Common myeloid progenitor, CD34-positive (primary cell): ENCODE results near the gene TNC.

ENCODE experiments used
- CTCF ChIA-PET: fragments of 350-600 bp; sonication (Branson Sonifier 250); formaldehyde crosslinking; loops from one replicate; lab custom pipeline; 2021; ENCODE audit warnings: antibody characterized with exemption; lab: Charles Lee
- POLR2A ChIA-PET: fragments of 350-600 bp; sonication (Branson Sonifier 250); formaldehyde crosslinking; loops from one replicate; lab custom pipeline; 2021; ENCODE audit warnings: antibody characterized with exemption; lab: Charles Lee
- DNase-seq, 3 donors: peaks; one replicate each; pipeline versions ENCODE4 v3.0.0 to v3.0.0-alpha.2; 2013
- H3K27ac ChIP-seq, 2 experiments: 1 replicate in 1 of 2; 2 replicates in 1 of 2; pipeline ENCODE4 v1.7.0; 2013; ENCODE audit warnings: inconsistent platforms in 2 of 2, low read length in 2 of 2, mild to moderate bottlenecking in 2 of 2, low read depth in 1 of 2, moderate library complexity in 1 of 2; ENCODE audit not compliant: severe bottlenecking in 2 of 2, insufficient read depth in 1 of 2, poor library complexity in 1 of 2
- H3K27me3 ChIP-seq, 5 experiments: replicated peaks in 2 of 5; 1 replicate in 3 of 5; 2 replicates in 2 of 5; pipeline versions ENCODE4 v1.6.1 to v1.7.0; 2013; ENCODE audit warnings: low read length in 4 of 5, mild to moderate bottlenecking in 2 of 5, moderate library complexity in 2 of 5, inconsistent platforms in 1 of 5; ENCODE audit not compliant: insufficient read depth in 5 of 5, control insufficient read depth in 4 of 5
- H3K36me3 ChIP-seq, 4 experiments: 1 replicate in 2 of 4; 2 replicates in 2 of 4; pipeline versions ENCODE4 v1.6.1 to v1.7.0; 2013; ENCODE audit warnings: low read length in 3 of 4, control low read depth in 1 of 4, mild to moderate bottlenecking in 1 of 4; ENCODE audit not compliant: control insufficient read depth in 4 of 4, insufficient read depth in 4 of 4
- H3K4me1 ChIP-seq, 4 experiments: 1 replicate in 3 of 4; 2 replicates in 1 of 4; pipeline versions ENCODE4 v1.6.1 to v1.7.1; 2013; ENCODE audit warnings: low read length in 3 of 4, mild to moderate bottlenecking in 3 of 4, control low read depth in 1 of 4, inconsistent platforms in 1 of 4, moderate library complexity in 1 of 4; ENCODE audit not compliant: control insufficient read depth in 4 of 4, insufficient read depth in 4 of 4; ENCODE audit errors: control extremely low read depth in 1 of 4
- H3K4me3 ChIP-seq, 7 experiments: 1 replicate in 4 of 7; 2 replicates in 3 of 7; pipeline versions ENCODE4 v1.5.1 to v1.7.0; 2013; ENCODE audit warnings: mild to moderate bottlenecking in 7 of 7, low read length in 6 of 7, moderate library complexity in 6 of 7, inconsistent platforms in 2 of 7, low read depth in 2 of 7, control low read depth in 1 of 7; ENCODE audit not compliant: insufficient read depth in 4 of 7, control insufficient read depth in 1 of 7; ENCODE audit errors: extremely low read depth in 1 of 7
- H3K9me3 ChIP-seq, 5 experiments: 1 replicate in 4 of 5; 2 replicates in 1 of 5; pipeline versions ENCODE4 v1.6.1 to v1.7.1; 2013; ENCODE audit warnings: low read length in 4 of 5, mild to moderate bottlenecking in 2 of 5, inconsistent platforms in 1 of 5, low read depth in 1 of 5, moderate library complexity in 1 of 5; ENCODE audit not compliant: control insufficient read depth in 4 of 5, insufficient read depth in 2 of 5; ENCODE audit errors: control extremely low read depth in 1 of 5
- WGBS: methylation state at CpG from one replicate; pipeline ENCODE4 v1.1.5; 2013; ENCODE audit not compliant: insufficient coverage; 5-methylcytosine and 5-hydroxymethylcytosine counted together

Gene TNC

GRCh38 chr9:115015018-115015635 is 102.8 kb downstream of the TNC start:
- peaks cover 0 to 2% (median 0%) of the 10 kb centered on the region in 4 experiments for H3K4me1 ChIP-seq
- no peaks in the 10 kb centered on the region for H3K9me3 ChIP-seq
- no peak overlapping the region for H3K4me3 ChIP-seq
- DNase-seq, result no peak
- WGBS, result 100% methylated on average over 1 of the region's 4 CpGs
- H3K27me3 ChIP-seq, result no peaks in the 10 kb centered on the region
- H3K36me3 ChIP-seq, result no peaks in the 10 kb centered on the region
- H3K27ac ChIP-seq, result no peak overlapping the region
- POLR2A ChIA-PET, result no interaction called here
- CTCF ChIA-PET, result interaction anchor here (0.7 to 8.1 kb wide), 32 partner anchors 10 to 609 kb away, joined by 3 to 90 read pairs (median 5); partner anchors contain the start of genes TEX48, TEX53 and TNFSF8

GRCh38 chr9:115014438-115014837 is 103.5 kb downstream of the TNC start:
- DNase-seq, result no peak

GRCh38 chr9:115013998-115014397 is 104.0 kb downstream of the TNC start:
- no peak overlapping the region for H3K27ac ChIP-seq
- POLR2A ChIA-PET, result no interaction called here
- CTCF ChIA-PET, result interaction anchor here (0.7 to 8.1 kb wide), 28 partner anchors 9 to 608 kb away, joined by 3 to 90 read pairs (median 5); partner anchors contain the start of genes TEX48, TEX53 and TNFSF8
- H3K4me1 ChIP-seq, result peaks cover 0 to 2% (median 0%) of the 10 kb centered on the region in 4 experiments
- H3K9me3 ChIP-seq, result no peaks in the 10 kb centered on the region
- no peaks in the 10 kb centered on the region for H3K27me3 ChIP-seq
- DNase-seq, result peak; percentile 72 to 90 (median 83)
- H3K4me3 ChIP-seq, result no peak overlapping the region
- no peaks in the 10 kb centered on the region for H3K36me3 ChIP-seq
- WGBS, result 0% methylated on average over 2 of the region's 3 CpGs

More at GRCh38 chr9:115014438-115014837, 103.5 kb downstream of the TNC start:
- ChIA-PET POLR2A (no interaction called here), CTCF (interaction anchor here (0.7 to 8.1 kb wide), 32 partner anchors 9 to 609 kb away, joined by 3 to 90 read pairs (median 4); partner anchors contain the start of genes TEX48, TEX53 and TNFSF8)
- 83% methylated on average over 1 of the region's 3 CpGs for WGBS
- Histone ChIP-seq H3K9me3 (no peaks in the 10 kb centered on the region), H3K36me3 (no peaks in the 10 kb centered on the region), H3K27me3 (no peaks in the 10 kb centered on the region), H3K4me3 (no peak overlapping the region), H3K27ac (no peak overlapping the region), H3K4me1 (peaks cover 0 to 2% (median 0%) of the 10 kb centered on the region in 4 experiments)

- Histone ChIP-seq H3K4me3 (no peak overlapping the region), H3K9me3 (no peaks in the 10 kb centered on the region), H3K27me3 (no peaks in the 10 kb centered on the region), H3K36me3 (no peaks in the 10 kb centered on the region), H3K27ac (no peak overlapping the region), H3K4me1 (peaks cover 0 to 5% (median 2%) of the 10 kb centered on the region in 4 experiments)
- ChIA-PET CTCF (interaction anchor here (0.9 to 8.1 kb wide), 9 partner anchors 13 to 331 kb away, joined by 3 to 90 read pairs (median 10); partner anchors contain the start of genes TEX48 and TNFSF8), POLR2A (no interaction called here)
- WGBS, result 100% methylated on average over 1 of the region's 3 CpGs
- DNase-seq, result no peak
Measured at GRCh38 chr9:115012486-115012885, 105.5 kb downstream of the TNC start.

GRCh38 chr9:115010874-115011273 is 107.1 kb downstream of the TNC start:
- POLR2A ChIA-PET, result no interaction called here
- H3K9me3 ChIP-seq, result no peaks in the 10 kb centered on the region
- H3K36me3 ChIP-seq, result no peaks in the 10 kb centered on the region
- 100% methylated on average over 2 of the region's 3 CpGs for WGBS
- H3K27me3 ChIP-seq, result no peaks in the 10 kb centered on the region
- CTCF ChIA-PET, result interaction anchor here (1.0 to 8.1 kb wide), 6 partner anchors 9 to 329 kb away, joined by 3 to 90 read pairs (median 18); partner anchors contain the start of gene TEX48
- peaks cover 0 to 5% (median 2%) of the 10 kb centered on the region in 4 experiments for H3K4me1 ChIP-seq
- H3K4me3 ChIP-seq, result no peak overlapping the region
- DNase-seq, result no peak
- no peak overlapping the region for H3K27ac ChIP-seq

- H3K9me3 ChIP-seq, result peaks cover 0 to 2% (median 0%) of the 10 kb centered on the region in 5 experiments
- no peaks in the 10 kb centered on the region for H3K27me3 ChIP-seq
- WGBS, result 78% methylated on average over 3 of the region's 7 CpGs
- H3K4me1 ChIP-seq, result peaks cover 0 to 5% (median 1%) of the 10 kb centered on the region in 4 experiments
- ChIA-PET CTCF (interaction anchor here (0.8 to 4.7 kb wide), 6 partner anchors 95 to 327 kb away, joined by 3 to 26 read pairs (median 3); partner anchors contain the start of gene TEX48), POLR2A (interaction anchor here (0.7 kb wide), 1 partner anchor 15 kb away, joined by 3 read pairs; no protein-coding TSS in a partner anchor)
- no peaks in the 10 kb centered on the region for H3K36me3 ChIP-seq
- no peak overlapping the region for H3K27ac ChIP-seq
- H3K4me3 ChIP-seq, result no peak overlapping the region
- DNase-seq, result peak; percentile 20 to 53 (median 52)
Measured at GRCh38 chr9:115008536-115009270, 109.3 kb downstream of the TNC start.
